Measurements from ENCODE around the gene NDUFS3. TPM values are rescaled to one million over a fixed set of nuclear protein-coding genes. Genes with fewer than 3 reads are reported as not detected.

Gene NDUFS3
- total and polyA plus RNA-seq, 2 experiments from 2014 or later = 108 to 168 TPM

- ATAC-seq = no peak
- H3K4me3 ChIP-seq = no peak overlapping the region
- H3F3A ChIP-seq (replicated peaks; ENCODE audit: low read depth) = no peaks in the 10 kb centered on the region
- Mint-ChIP-seq H3K4me1 (peaks cover 2% of the 10 kb centered on the region; the same call in 2 of the 3 replicates), H3K36me3 (ENCODE audit: low read depth) (no peaks in the 10 kb centered on the region), H3K9me3 (no peaks in the 10 kb centered on the region), H3K27ac (no peak overlapping the region), H3K4me3 (no peak overlapping the region), H3K27me3 (ENCODE audit: insufficient read depth, low read depth, poor library complexity) (peaks cover 5% of the 10 kb centered on the region)
- H3K27ac ChIP-seq (ENCODE audit: low read depth) = no peak overlapping the region
- no peaks in the 10 kb centered on the region for H3K9me2 ChIP-seq (ENCODE audit: insufficient read depth)
- H3K4me1 ChIP-seq (ENCODE audit: insufficient read depth) = no peaks in the 10 kb centered on the region
- H3K4me2 ChIP-seq = no peak overlapping the region
- TF ChIP-seq, protein P1, sequence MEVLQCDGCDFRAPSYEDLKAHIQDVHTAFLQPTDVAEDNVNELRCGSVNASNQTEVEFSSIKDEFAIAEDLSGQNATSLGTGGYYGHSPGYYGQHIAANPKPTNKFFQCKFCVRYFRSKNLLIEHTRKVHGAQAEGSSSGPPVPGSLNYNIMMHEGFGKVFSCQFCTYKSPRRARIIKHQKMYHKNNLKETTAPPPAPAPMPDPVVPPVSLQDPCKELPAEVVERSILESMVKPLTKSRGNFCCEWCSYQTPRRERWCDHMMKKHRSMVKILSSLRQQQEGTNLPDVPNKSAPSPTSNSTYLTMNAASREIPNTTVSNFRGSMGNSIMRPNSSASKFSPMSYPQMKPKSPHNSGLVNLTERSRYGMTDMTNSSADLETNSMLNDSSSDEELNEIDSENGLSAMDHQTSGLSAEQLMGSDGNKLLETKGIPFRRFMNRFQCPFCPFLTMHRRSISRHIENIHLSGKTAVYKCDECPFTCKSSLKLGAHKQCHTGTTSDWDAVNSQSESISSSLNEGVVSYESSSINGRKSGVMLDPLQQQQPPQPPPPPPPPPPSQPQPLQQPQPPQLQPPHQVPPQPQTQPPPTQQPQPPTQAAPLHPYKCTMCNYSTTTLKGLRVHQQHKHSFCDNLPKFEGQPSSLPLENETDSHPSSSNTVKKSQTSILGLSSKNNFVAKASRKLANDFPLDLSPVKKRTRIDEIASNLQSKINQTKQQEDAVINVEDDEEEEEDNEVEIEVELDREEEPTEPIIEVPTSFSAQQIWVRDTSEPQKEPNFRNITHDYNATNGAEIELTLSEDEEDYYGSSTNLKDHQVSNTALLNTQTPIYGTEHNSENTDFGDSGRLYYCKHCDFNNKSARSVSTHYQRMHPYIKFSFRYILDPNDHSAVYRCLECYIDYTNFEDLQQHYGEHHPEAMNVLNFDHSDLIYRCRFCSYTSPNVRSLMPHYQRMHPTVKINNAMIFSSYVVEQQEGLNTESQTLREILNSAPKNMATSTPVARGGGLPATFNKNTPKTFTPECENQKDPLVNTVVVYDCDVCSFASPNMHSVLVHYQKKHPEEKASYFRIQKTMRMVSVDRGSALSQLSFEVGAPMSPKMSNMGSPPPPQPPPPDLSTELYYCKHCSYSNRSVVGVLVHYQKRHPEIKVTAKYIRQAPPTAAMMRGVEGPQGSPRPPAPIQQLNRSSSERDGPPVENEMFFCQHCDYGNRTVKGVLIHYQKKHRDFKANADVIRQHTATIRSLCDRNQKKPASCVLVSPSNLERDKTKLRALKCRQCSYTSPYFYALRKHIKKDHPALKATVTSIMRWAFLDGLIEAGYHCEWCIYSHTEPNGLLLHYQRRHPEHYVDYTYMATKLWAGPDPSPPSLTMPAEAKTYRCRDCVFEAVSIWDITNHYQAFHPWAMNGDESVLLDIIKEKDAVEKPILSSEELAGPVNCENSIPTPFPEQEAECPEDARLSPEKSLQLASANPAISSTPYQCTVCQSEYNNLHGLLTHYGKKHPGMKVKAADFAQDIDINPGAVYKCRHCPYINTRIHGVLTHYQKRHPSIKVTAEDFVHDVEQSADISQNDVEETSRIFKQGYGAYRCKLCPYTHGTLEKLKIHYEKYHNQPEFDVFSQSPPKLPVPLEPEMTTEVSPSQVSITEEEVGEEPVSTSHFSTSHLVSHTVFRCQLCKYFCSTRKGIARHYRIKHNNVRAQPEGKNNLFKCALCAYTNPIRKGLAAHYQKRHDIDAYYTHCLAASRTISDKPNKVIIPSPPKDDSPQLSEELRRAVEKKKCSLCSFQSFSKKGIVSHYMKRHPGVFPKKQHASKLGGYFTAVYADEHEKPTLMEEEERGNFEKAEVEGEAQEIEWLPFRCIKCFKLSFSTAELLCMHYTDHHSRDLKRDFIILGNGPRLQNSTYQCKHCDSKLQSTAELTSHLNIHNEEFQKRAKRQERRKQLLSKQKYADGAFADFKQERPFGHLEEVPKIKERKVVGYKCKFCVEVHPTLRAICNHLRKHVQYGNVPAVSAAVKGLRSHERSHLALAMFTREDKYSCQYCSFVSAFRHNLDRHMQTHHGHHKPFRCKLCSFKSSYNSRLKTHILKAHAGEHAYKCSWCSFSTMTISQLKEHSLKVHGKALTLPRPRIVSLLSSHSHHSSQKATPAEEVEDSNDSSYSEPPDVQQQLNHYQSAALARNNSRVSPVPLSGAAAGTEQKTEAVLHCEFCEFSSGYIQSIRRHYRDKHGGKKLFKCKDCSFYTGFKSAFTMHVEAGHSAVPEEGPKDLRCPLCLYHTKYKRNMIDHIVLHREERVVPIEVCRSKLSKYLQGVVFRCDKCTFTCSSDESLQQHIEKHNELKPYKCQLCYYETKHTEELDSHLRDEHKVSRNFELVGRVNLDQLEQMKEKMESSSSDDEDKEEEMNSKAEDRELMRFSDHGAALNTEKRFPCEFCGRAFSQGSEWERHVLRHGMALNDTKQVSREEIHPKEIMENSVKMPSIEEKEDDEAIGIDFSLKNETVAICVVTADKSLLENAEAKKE (CRISPR knock-in tag; IDR thresholded peaks at IDR 0.05) = no peak
- TF ChIP-seq JUNB (IDR thresholded peaks at IDR 0.05; ENCODE audit: unreplicated experiment) (no peak), EZH2 (IDR thresholded peaks at IDR 0.05; ENCODE audit: low read depth, unreplicated experiment) (no peak), ZNF331 (CRISPR knock-in tag; IDR thresholded peaks at IDR 0.05; ENCODE audit: low read depth) (no peak), EZH2phosphoT487 (IDR thresholded peaks at IDR 0.05; ENCODE audit: unreplicated experiment) (no peak), NANOG (IDR thresholded peaks at IDR 0.05; ENCODE audit: borderline replicate concordance) (no peak), ETS1 (IDR thresholded peaks at IDR 0.05) (no peak), ZNF114 (CRISPR knock-in tag; IDR thresholded peaks at IDR 0.05) (no peak), POLR2AphosphoS5 (IDR thresholded peaks at IDR 0.05; ENCODE audit: low read depth) (no peak), STAT1 (IDR thresholded peaks at IDR 0.05; ENCODE audit: unreplicated experiment) (no peak), CREB1 (CRISPR knock-in tag; IDR thresholded peaks at IDR 0.05; ENCODE audit: low read depth) (no peak), CTCF (conservative IDR thresholded peaks at IDR 0.05; ENCODE audit: low read depth in 2 of 2) (no peak)
- TF ChIP-seq, protein P2, sequence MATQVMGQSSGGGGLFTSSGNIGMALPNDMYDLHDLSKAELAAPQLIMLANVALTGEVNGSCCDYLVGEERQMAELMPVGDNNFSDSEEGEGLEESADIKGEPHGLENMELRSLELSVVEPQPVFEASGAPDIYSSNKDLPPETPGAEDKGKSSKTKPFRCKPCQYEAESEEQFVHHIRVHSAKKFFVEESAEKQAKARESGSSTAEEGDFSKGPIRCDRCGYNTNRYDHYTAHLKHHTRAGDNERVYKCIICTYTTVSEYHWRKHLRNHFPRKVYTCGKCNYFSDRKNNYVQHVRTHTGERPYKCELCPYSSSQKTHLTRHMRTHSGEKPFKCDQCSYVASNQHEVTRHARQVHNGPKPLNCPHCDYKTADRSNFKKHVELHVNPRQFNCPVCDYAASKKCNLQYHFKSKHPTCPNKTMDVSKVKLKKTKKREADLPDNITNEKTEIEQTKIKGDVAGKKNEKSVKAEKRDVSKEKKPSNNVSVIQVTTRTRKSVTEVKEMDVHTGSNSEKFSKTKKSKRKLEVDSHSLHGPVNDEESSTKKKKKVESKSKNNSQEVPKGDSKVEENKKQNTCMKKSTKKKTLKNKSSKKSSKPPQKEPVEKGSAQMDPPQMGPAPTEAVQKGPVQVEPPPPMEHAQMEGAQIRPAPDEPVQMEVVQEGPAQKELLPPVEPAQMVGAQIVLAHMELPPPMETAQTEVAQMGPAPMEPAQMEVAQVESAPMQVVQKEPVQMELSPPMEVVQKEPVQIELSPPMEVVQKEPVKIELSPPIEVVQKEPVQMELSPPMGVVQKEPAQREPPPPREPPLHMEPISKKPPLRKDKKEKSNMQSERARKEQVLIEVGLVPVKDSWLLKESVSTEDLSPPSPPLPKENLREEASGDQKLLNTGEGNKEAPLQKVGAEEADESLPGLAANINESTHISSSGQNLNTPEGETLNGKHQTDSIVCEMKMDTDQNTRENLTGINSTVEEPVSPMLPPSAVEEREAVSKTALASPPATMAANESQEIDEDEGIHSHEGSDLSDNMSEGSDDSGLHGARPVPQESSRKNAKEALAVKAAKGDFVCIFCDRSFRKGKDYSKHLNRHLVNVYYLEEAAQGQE (IDR thresholded peaks at IDR 0.05; ENCODE audit: unreplicated experiment) = no peak
- H3K36me3 ChIP-seq (ENCODE audit: insufficient read depth) = no peaks in the 10 kb centered on the region
- H3K79me2 ChIP-seq (replicated peaks; ENCODE audit: insufficient read depth) = no peaks in the 10 kb centered on the region
- H4K20me1 ChIP-seq (replicated peaks; ENCODE audit: insufficient read depth) = peaks cover 4% of the 10 kb centered on the region; the same call in 1 of the 2 replicates
- H2AFZ ChIP-seq = no peak overlapping the region
- no peaks in the 10 kb centered on the region for H3K27me3 ChIP-seq (ENCODE audit: insufficient read depth)
- no peak for DNase-seq (ENCODE audit: low spot score)
Observed at GRCh38 chr11:47611348-47611794, 32.5 kb downstream of the NDUFS3 start.

Measured in GM23338 (cell line).